Measurements from ENCODE around the gene ANK3.

The ANK3 gene

GRCh38 chr10:60376221-60377041 is 13.2 kb downstream of the ANK3 start:
- no peak for DNase-seq

- DNase-seq: no peak
These were observed 14.2 kb downstream of the ANK3 start for GRCh38 chr10:60375293-60376004.

- no peak for DNase-seq
These were observed 14.8 kb downstream of the ANK3 start for GRCh38 chr10:60374836-60375235.

- DNase-seq: no peak
These were observed 17.2 kb downstream of the ANK3 start for GRCh38 chr10:60372436-60372835.

- no peak for DNase-seq
These were observed 20.1 kb downstream of the ANK3 start for GRCh38 chr10:60369547-60369930.

- DNase-seq: no peak
These were observed 20.7 kb downstream of the ANK3 start for GRCh38 chr10:60368875-60369546.

GRCh38 chr10:60367901-60368300 is 21.8 kb downstream of the ANK3 start:
- no peak for DNase-seq

- DNase-seq: no peak
These were observed 22.2 kb downstream of the ANK3 start for GRCh38 chr10:60367431-60367830.

GRCh38 chr10:60367024-60367423 is 22.7 kb downstream of the ANK3 start:
- DNase-seq: no peak

- no peak for DNase-seq
These were observed 26.5 kb downstream of the ANK3 start for GRCh38 chr10:60363187-60363586.

- no peak for DNase-seq
These were observed 27.2 kb downstream of the ANK3 start for GRCh38 chr10:60362461-60362860.

GRCh38 chr10:60359066-60359465 is 30.6 kb downstream of the ANK3 start:
- DNase-seq: no peak

GRCh38 chr10:60358282-60358681 is 31.4 kb downstream of the ANK3 start:
- no peak for DNase-seq

- no peak for DNase-seq
These were observed 36.0 kb downstream of the ANK3 start for GRCh38 chr10:60353519-60354258.

- no peak for DNase-seq
These were observed 37.6 kb downstream of the ANK3 start for GRCh38 chr10:60352105-60352504.

- DNase-seq: no peak
These were observed 38.4 kb downstream of the ANK3 start for GRCh38 chr10:60351191-60351853.

GRCh38 chr10:60350400-60350799 is 39.3 kb downstream of the ANK3 start:
- no peak for DNase-seq

- no peak for DNase-seq
These were observed 40.2 kb downstream of the ANK3 start for GRCh38 chr10:60349426-60349825.

- no peak for DNase-seq
These were observed 40.7 kb downstream of the ANK3 start for GRCh38 chr10:60348982-60349381.

GRCh38 chr10:60347270-60347669 is 42.4 kb downstream of the ANK3 start:
- no peak for DNase-seq

- no peak for DNase-seq
These were observed 43.0 kb downstream of the ANK3 start for GRCh38 chr10:60346661-60347060.

GRCh38 chr10:60343254-60343653 is 46.4 kb downstream of the ANK3 start:
- DNase-seq: no peak

- no peak for DNase-seq
These were observed 47.7 kb downstream of the ANK3 start for GRCh38 chr10:60341969-60342368.
